ENCODE data around the gene DET1.

DET1 gene

GRCh38 chr15:88511161-88511560 is 35.3 kb downstream of the DET1 start:
- Histone ChIP-seq H3K27me3 (ENCODE audit: insufficient read depth, low read length) (no peaks in the 10 kb centered on the region), H3K4me1 (ENCODE audit: control insufficient read depth in 1 of 2, insufficient read depth in 2 of 2, low read length in 2 of 2) (peaks cover 9% of the 10 kb centered on the region in 2 experiments), H2AFZ (ENCODE audit: insufficient read depth, low read length, poor library complexity) (no peak overlapping the region), H3K4me2 (ENCODE audit: low read length) (no peak overlapping the region), H3K14ac (ENCODE audit: low read length) (no peak overlapping the region), H3K9me3 (ENCODE audit: insufficient read depth, low read depth, low read length) (no peaks in the 10 kb centered on the region), H3K79me1 (ENCODE audit: low read length) (peaks cover 3% of the 10 kb centered on the region), H3K18ac (ENCODE audit: low read length) (no peak overlapping the region), H2BK12ac (ENCODE audit: low read length) (no peak overlapping the region), H2BK5ac (ENCODE audit: low read depth, low read length, poor library complexity) (no peak overlapping the region), H3K9ac (ENCODE audit: low read length) (no peak overlapping the region), H3K4me3 (ENCODE audit: low read depth, low read length) (no peak overlapping the region), H3K79me2 (ENCODE audit: control insufficient read depth, insufficient read depth, low read length, poor library complexity) (no peaks in the 10 kb centered on the region), H4K91ac (ENCODE audit: low read depth, low read length) (no peak overlapping the region), H3K4ac (ENCODE audit: low read depth, low read length) (no peak overlapping the region), H2AK5ac (ENCODE audit: low read length) (no peak overlapping the region), H3K23ac (ENCODE audit: low read length) (no peak overlapping the region), H3K36me3 (ENCODE audit: control insufficient read depth in 1 of 2, insufficient read depth in 2 of 2, low read length in 2 of 2) (peaks cover 0 to 6% of the 10 kb centered on the region in 2 experiments), H4K12ac (ENCODE audit: low read depth, low read length) (no peak overlapping the region), H3K27ac (ENCODE audit: low read depth, low read length) (no peak overlapping the region), H4K8ac (ENCODE audit: low read depth, low read length) (no peak overlapping the region), H2BK120ac (ENCODE audit: insufficient read depth, low read length, poor library complexity) (no peak overlapping the region)
- DNase-seq, result no peak
- WGBS (ENCODE audit: extremely low coverage, insufficient coverage, insufficient read length), result no CpG with 5 or more reads among the region's 2 CpGs

DNA sequence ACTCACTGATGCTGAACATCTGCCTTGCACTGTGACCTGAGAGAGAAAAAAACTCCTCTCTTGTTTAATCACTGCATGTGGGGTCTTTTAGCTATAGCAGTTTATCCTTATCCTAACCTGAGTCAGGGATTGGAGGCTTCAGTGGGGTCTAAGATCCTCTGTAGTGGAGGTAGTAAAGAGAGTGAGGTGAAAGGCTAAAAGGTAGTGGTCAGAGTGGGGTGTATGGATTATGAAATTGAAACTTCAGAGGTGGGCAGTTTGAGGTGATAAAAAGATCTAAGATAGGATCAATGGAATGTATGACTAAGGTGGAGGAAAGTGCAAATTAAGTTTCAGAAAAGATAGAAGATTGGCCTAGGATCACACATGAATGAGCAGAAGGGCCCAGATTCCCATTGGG is 36.5 kb downstream of the DET1 start:
- Histone ChIP-seq H3K9ac (ENCODE audit: low read length) (no peak overlapping the region), H3K23ac (ENCODE audit: low read length) (no peak overlapping the region), H3K18ac (ENCODE audit: low read length) (no peak overlapping the region), H3K4me1 (ENCODE audit: control insufficient read depth in 1 of 2, insufficient read depth in 2 of 2, low read length in 2 of 2) (peaks cover 9% of the 10 kb centered on the region in 2 experiments), H2BK5ac (ENCODE audit: low read depth, low read length, poor library complexity) (no peak overlapping the region), H3K79me1 (ENCODE audit: low read length) (peaks cover 3% of the 10 kb centered on the region), H2BK12ac (ENCODE audit: low read length) (no peak overlapping the region), H3K27me3 (ENCODE audit: insufficient read depth, low read length) (no peaks in the 10 kb centered on the region), H3K4me3 (ENCODE audit: low read depth, low read length) (no peak overlapping the region), H2AFZ (ENCODE audit: insufficient read depth, low read length, poor library complexity) (no peak overlapping the region), H3K9me3 (ENCODE audit: insufficient read depth, low read depth, low read length) (no peaks in the 10 kb centered on the region), H3K27ac (ENCODE audit: low read depth, low read length) (no peak overlapping the region), H3K14ac (ENCODE audit: low read length) (no peak overlapping the region), H3K36me3 (ENCODE audit: control insufficient read depth in 1 of 2, insufficient read depth in 2 of 2, low read length in 2 of 2) (peaks cover 0 to 6% of the 10 kb centered on the region in 2 experiments), H4K8ac (ENCODE audit: low read depth, low read length) (no peak overlapping the region), H3K79me2 (ENCODE audit: control insufficient read depth, insufficient read depth, low read length, poor library complexity) (no peaks in the 10 kb centered on the region), H2BK120ac (ENCODE audit: insufficient read depth, low read length, poor library complexity) (no peak overlapping the region), H4K91ac (ENCODE audit: low read depth, low read length) (no peak overlapping the region), H2AK5ac (ENCODE audit: low read length) (no peak overlapping the region), H3K4ac (ENCODE audit: low read depth, low read length) (no peak overlapping the region), H3K4me2 (ENCODE audit: low read length) (no peak overlapping the region), H4K12ac (ENCODE audit: low read depth, low read length) (no peak overlapping the region)
- peak in 1 of 2 donors; percentile 23 for DNase-seq

DNA sequence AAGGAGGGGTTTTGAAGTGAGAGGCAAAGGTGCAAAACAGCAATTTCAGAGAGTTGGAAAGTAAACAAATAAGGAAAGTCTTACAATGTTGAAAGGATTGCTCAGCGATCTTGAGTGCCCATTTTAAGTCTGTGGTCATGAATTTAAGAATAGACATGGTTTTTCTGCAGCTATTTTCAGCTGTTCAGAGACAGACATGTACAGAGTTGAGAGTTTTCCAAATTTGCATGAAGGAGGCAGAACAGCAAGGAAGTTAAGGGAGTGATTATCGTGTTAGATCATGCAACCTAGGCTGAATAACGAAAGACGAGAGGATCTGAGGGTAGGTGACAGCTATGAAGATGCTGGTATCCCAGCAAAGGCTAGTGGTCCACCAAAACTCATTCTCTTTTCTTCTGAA is 37.2 kb downstream of the DET1 start:
- Histone ChIP-seq H3K79me1 (ENCODE audit: low read length) (peaks cover 3% of the 10 kb centered on the region), H3K9me3 (ENCODE audit: insufficient read depth, low read depth, low read length) (no peaks in the 10 kb centered on the region), H4K91ac (ENCODE audit: low read depth, low read length) (no peak overlapping the region), H3K23ac (ENCODE audit: low read length) (no peak overlapping the region), H3K14ac (ENCODE audit: low read length) (no peak overlapping the region), H3K4me1 (ENCODE audit: control insufficient read depth in 1 of 2, insufficient read depth in 2 of 2, low read length in 2 of 2) (peaks cover 9% of the 10 kb centered on the region in 2 experiments), H2AK5ac (ENCODE audit: low read length) (no peak overlapping the region), H3K79me2 (ENCODE audit: control insufficient read depth, insufficient read depth, low read length, poor library complexity) (no peaks in the 10 kb centered on the region), H3K18ac (ENCODE audit: low read length) (no peak overlapping the region), H3K4ac (ENCODE audit: low read depth, low read length) (no peak overlapping the region), H4K12ac (ENCODE audit: low read depth, low read length) (no peak overlapping the region), H3K36me3 (ENCODE audit: control insufficient read depth in 1 of 2, insufficient read depth in 2 of 2, low read length in 2 of 2) (peaks cover 0 to 6% of the 10 kb centered on the region in 2 experiments), H2BK12ac (ENCODE audit: low read length) (no peak overlapping the region), H3K4me2 (ENCODE audit: low read length) (no peak overlapping the region), H3K4me3 (ENCODE audit: low read depth, low read length) (no peak overlapping the region), H2BK120ac (ENCODE audit: insufficient read depth, low read length, poor library complexity) (no peak overlapping the region), H3K27ac (ENCODE audit: low read depth, low read length) (no peak overlapping the region), H3K27me3 (ENCODE audit: insufficient read depth, low read length) (no peaks in the 10 kb centered on the region), H2AFZ (ENCODE audit: insufficient read depth, low read length, poor library complexity) (no peak overlapping the region), H2BK5ac (ENCODE audit: low read depth, low read length, poor library complexity) (no peak overlapping the region), H4K8ac (ENCODE audit: low read depth, low read length) (no peak overlapping the region), H3K9ac (ENCODE audit: low read length) (no peak overlapping the region)
- no CpG with 5 or more reads among the region's 4 CpGs for whole genome bisulfite sequencing (ENCODE audit: extremely low coverage, insufficient coverage, insufficient read length)
- DNase-seq, result peak; percentile 12 to 34

DNA sequence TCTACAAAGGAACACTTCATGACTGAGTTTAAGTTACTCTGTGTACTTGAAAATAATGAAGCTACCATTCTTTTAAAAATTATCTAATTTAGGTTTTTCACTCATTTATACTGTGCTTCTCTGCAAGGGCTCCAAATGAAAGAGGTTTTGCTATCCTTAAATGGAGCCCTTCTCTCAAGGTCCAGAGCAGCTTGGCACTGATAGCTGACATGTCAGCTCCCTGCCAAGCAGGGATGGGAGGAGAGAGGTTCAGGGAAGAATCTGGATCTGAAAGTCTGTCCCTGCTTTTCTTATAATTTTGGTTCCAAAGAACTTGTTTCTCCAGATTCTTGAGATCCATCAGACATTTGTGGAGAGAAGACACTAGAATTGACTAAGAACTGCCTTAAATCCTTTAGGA is 39.9 kb downstream of the DET1 start:
- Histone ChIP-seq H3K27ac (ENCODE audit: low read depth, low read length) (no peak overlapping the region), H2AFZ (ENCODE audit: insufficient read depth, low read length, poor library complexity) (no peak overlapping the region), H3K36me3 (ENCODE audit: control insufficient read depth in 1 of 2, insufficient read depth in 2 of 2, low read length in 2 of 2) (peaks cover 0 to 6% of the 10 kb centered on the region in 2 experiments), H2BK5ac (ENCODE audit: low read depth, low read length, poor library complexity) (no peak overlapping the region), H3K23ac (ENCODE audit: low read length) (no peak overlapping the region), H2BK120ac (ENCODE audit: insufficient read depth, low read length, poor library complexity) (no peak overlapping the region), H3K9ac (ENCODE audit: low read length) (no peak overlapping the region), H4K12ac (ENCODE audit: low read depth, low read length) (no peak overlapping the region), H3K4ac (ENCODE audit: low read depth, low read length) (no peak overlapping the region), H2BK12ac (ENCODE audit: low read length) (no peak overlapping the region), H4K8ac (ENCODE audit: low read depth, low read length) (no peak overlapping the region), H3K4me2 (ENCODE audit: low read length) (no peak overlapping the region), H3K14ac (ENCODE audit: low read length) (no peak overlapping the region), H3K79me1 (ENCODE audit: low read length) (no peaks in the 10 kb centered on the region), H3K4me1 (ENCODE audit: control insufficient read depth in 1 of 2, insufficient read depth in 2 of 2, low read length in 2 of 2) (no peaks in the 10 kb centered on the region), H3K4me3 (ENCODE audit: low read depth, low read length) (no peak overlapping the region), H3K79me2 (ENCODE audit: control insufficient read depth, insufficient read depth, low read length, poor library complexity) (no peaks in the 10 kb centered on the region), H3K27me3 (ENCODE audit: insufficient read depth, low read length) (no peaks in the 10 kb centered on the region), H2AK5ac (ENCODE audit: low read length) (no peak overlapping the region), H4K91ac (ENCODE audit: low read depth, low read length) (no peak overlapping the region), H3K18ac (ENCODE audit: low read length) (no peak overlapping the region), H3K9me3 (ENCODE audit: insufficient read depth, low read depth, low read length) (no peaks in the 10 kb centered on the region)
- DNase-seq, result no peak
